ENCODE measurements around the gene EPB41L1.

Gene EPB41L1

DNA sequence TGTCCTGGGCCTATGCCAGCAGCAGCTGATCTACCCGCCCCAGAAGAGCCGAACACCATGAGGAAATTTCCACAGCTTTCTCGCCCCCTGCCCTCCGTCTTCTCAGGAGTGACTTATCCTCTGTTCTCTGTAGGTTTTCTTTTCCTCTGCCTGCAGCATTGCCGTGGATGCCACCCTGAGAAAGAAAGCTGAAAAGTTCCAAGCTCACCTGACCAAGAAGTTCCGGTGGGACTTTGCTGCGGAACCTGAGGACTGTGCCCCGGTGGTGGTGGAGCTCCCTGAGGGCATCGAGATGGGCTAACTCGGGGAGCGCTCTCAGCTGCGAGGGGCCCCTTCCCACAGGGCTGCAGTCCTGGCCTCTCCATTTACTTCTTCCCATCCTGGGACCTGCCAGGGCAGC, 100.9 kb downstream of the EPB41L1 start:
- no peak overlapping the region for H3K27ac ChIP-seq (ENCODE audit: extremely low read depth, low read depth, low read length)
- H3K4me1 ChIP-seq (ENCODE audit: control insufficient read depth, insufficient read depth, low read length) = no peaks in the 10 kb centered on the region
- ChIA-PET CTCF (no interaction called here), POLR2A (no interaction called here)
- H3K9me3 ChIP-seq (ENCODE audit: control insufficient read depth, insufficient read depth, low read depth, low read length) = no peaks in the 10 kb centered on the region
- TF ChIP-seq ZXDB (tag by site-specific recombination; IDR thresholded peaks at IDR 0.05) (no peak), KLF9 (tag by site-specific recombination; IDR thresholded peaks at IDR 0.05; ENCODE audit: low read depth) (no peak), GLIS2 (tag by site-specific recombination; IDR thresholded peaks at IDR 0.05) (no peak), ZNF76 (tag by site-specific recombination; IDR thresholded peaks at IDR 0.05; ENCODE audit: borderline replicate concordance, low read depth) (no peak), ZNF792 (tag by site-specific recombination; IDR thresholded peaks at IDR 0.05) (no peak), ZNF214 (tag by site-specific recombination; IDR thresholded peaks at IDR 0.05; ENCODE audit: borderline replicate concordance) (no peak), HOXC10 (CRISPR knock-in tag; IDR thresholded peaks at IDR 0.05) (no peak)
- TF ChIP-seq, protein P1, sequence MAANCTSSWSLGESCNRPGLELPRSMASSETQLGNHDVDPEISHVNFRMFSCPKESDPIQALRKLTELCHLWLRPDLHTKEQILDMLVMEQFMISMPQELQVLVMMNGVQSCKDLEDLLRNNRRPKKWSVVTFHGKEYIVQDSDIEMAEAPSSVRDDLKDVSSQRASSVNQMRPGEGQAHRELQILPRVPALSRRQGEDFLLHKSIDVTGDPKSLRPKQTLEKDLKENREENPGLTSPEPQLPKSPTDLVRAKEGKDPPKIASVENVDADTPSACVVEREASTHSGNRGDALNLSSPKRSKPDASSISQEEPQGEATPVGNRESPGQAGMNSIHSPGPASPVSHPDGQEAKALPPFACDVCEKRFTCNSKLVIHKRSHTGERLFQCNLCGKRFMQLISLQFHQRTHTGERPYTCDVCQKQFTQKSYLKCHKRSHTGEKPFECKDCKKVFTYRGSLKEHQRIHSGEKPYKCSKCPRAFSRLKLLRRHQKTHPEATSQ (tag by site-specific recombination; IDR thresholded peaks at IDR 0.05) = no peak
- TF ChIP-seq, protein P2, sequence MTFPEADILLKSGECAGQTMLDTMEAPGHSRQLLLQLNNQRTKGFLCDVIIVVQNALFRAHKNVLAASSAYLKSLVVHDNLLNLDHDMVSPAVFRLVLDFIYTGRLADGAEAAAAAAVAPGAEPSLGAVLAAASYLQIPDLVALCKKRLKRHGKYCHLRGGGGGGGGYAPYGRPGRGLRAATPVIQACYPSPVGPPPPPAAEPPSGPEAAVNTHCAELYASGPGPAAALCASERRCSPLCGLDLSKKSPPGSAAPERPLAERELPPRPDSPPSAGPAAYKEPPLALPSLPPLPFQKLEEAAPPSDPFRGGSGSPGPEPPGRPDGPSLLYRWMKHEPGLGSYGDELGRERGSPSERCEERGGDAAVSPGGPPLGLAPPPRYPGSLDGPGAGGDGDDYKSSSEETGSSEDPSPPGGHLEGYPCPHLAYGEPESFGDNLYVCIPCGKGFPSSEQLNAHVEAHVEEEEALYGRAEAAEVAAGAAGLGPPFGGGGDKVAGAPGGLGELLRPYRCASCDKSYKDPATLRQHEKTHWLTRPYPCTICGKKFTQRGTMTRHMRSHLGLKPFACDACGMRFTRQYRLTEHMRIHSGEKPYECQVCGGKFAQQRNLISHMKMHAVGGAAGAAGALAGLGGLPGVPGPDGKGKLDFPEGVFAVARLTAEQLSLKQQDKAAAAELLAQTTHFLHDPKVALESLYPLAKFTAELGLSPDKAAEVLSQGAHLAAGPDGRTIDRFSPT (tag by site-specific recombination; IDR thresholded peaks at IDR 0.05) = no peak
- TF ChIP-seq, protein P3, sequence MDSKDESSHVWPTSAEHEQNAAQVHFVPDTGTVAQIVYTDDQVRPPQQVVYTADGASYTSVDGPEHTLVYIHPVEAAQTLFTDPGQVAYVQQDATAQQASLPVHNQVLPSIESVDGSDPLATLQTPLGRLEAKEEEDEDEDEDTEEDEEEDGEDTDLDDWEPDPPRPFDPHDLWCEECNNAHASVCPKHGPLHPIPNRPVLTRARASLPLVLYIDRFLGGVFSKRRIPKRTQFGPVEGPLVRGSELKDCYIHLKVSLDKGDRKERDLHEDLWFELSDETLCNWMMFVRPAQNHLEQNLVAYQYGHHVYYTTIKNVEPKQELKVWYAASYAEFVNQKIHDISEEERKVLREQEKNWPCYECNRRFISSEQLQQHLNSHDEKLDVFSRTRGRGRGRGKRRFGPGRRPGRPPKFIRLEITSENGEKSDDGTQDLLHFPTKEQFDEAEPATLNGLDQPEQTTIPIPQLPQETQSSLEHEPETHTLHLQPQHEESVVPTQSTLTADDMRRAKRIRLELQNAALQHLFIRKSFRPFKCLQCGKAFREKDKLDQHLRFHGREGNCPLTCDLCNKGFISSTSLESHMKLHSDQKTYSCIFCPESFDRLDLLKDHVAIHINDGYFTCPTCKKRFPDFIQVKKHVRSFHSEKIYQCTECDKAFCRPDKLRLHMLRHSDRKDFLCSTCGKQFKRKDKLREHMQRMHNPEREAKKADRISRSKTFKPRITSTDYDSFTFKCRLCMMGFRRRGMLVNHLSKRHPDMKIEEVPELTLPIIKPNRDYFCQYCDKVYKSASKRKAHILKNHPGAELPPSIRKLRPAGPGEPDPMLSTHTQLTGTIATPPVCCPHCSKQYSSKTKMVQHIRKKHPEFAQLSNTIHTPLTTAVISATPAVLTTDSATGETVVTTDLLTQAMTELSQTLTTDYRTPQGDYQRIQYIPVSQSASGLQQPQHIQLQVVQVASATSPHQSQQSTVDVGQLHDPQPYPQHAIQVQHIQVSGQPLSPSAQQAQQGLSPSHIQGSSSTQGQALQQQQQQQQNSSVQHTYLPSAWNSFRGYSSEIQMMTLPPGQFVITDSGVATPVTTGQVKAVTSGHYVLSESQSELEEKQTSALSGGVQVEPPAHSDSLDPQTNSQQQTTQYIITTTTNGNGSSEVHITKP (tag by site-specific recombination; IDR thresholded peaks at IDR 0.05) = no peak
- H3K36me3 ChIP-seq (ENCODE audit: control insufficient read depth in 2 of 2, insufficient read depth in 1 of 2, low read length in 2 of 2) = peaks cover 6 to 69% of the 10 kb centered on the region in 2 experiments; a peak in 2 of 3 replicates
- H3K4me3 ChIP-seq (ENCODE audit: low read depth, low read length) = no peak overlapping the region

DNA sequence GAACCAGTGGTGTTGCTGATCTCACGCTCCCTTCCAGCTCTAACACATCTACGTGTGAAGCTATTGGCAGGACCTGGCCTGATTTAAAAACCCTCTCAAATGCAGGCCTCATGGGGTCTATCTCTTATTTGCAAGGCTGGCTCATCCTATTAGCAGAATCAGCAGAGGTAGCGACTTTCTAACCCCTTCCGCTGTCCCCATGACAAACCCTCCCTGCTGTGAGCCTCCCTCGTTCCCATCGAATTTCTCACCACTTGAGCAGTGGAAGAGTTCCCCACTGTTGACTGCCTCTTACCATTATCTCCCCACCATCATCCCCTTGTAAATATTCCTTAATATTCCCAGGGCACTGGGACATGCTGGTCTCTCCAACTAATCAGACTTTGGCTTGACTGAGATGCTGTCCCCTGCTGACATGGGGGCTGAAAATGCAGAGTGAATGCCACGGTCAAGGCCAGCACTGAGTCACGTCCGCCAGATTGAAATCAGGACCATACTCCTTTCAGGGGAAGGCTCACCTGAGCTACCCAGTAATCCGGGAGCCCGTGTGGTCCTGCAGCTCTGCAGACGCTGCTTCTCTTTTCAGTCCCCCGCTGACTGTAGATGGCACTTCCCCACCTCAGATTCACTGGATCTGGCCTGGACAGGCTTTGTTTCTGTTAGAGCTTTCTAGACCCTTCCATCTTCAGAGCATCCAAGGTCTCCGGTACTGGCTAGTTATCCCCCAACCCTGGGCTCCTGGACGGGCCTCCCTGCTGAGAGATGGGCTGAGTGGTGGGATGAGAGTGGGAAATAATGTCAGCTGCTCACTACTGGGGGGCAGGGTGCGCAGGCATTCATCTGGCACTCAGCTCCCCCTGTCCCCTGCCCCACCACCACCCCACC, 104.9 kb downstream of the EPB41L1 start:
- ChIA-PET CTCF (interaction anchor here (0.8 to 1.2 kb wide), 2 partner anchors 140 to 180 kb away, joined by 3 read pairs; no protein-coding TSS in a partner anchor), POLR2A (no interaction called here)
- H3K9me3 ChIP-seq (ENCODE audit: control insufficient read depth, insufficient read depth, low read depth, low read length) = no peaks in the 10 kb centered on the region

More for the DNA sequence above, 104.9 kb downstream of the EPB41L1 start:
- H3K4me3 ChIP-seq (ENCODE audit: low read depth, low read length) = no peak overlapping the region
- TF ChIP-seq ZIC2 (tag by site-specific recombination; IDR thresholded peaks at IDR 0.05) = peak; percentile 68
- TF ChIP-seq, protein P4, sequence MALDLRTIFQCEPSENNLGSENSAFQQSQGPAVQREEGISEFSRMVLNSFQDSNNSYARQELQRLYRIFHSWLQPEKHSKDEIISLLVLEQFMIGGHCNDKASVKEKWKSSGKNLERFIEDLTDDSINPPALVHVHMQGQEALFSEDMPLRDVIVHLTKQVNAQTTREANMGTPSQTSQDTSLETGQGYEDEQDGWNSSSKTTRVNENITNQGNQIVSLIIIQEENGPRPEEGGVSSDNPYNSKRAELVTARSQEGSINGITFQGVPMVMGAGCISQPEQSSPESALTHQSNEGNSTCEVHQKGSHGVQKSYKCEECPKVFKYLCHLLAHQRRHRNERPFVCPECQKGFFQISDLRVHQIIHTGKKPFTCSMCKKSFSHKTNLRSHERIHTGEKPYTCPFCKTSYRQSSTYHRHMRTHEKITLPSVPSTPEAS (tag by site-specific recombination; IDR thresholded peaks at IDR 0.05) = no peak
- no peak overlapping the region for H3K27ac ChIP-seq (ENCODE audit: extremely low read depth, low read depth, low read length)
- H3K4me1 ChIP-seq (ENCODE audit: control insufficient read depth, insufficient read depth, low read length) = no peaks in the 10 kb centered on the region
- H3K36me3 ChIP-seq (ENCODE audit: control insufficient read depth in 2 of 2, insufficient read depth in 1 of 2, low read length in 2 of 2) = peaks cover 0 to 30% of the 10 kb centered on the region in 2 experiments; a peak in 2 of 3 replicates
